Thoracic aorta (tissue), 2 donors: ENCODE measurements around the gene GPC1. TPM values are rescaled to one million over a fixed set of nuclear protein-coding genes. Genes with fewer than 3 reads are reported as not detected.

ENCODE experiments used
- ATAC-seq: fragments of 150-250 bp; one replicate; pipeline ENCODE4 v1.8.0; 2017; ENCODE audit warnings: low read depth; ENCODE audit not compliant: insufficient number of reproducible peaks, low FRiP score
- DNase-seq: peaks from one replicate; pipeline ENCODE4 v3.0.0-alpha.2; 2020; ENCODE audit warnings: low spot score
- H3K27ac ChIP-seq, 2 donors: fragments of 200-600 bp; sonication (generic); 1 replicate in 1 of 2; 2 replicates in 1 of 2; pipeline ENCODE4 v1.5.1; 2016; ENCODE audit warnings: mild to moderate bottlenecking in 2 of 2, moderate library complexity in 2 of 2
- H3K27me3 ChIP-seq: fragments of 200-600 bp; sonication (generic); replicated peaks from 2 replicates; pipeline ENCODE4 v1.6.0; 2016; ENCODE audit warnings: mild to moderate bottlenecking; ENCODE audit not compliant: insufficient read depth
- H3K36me3 ChIP-seq: fragments of 200-600 bp; sonication (generic); one replicate; pipeline ENCODE4 v1.5.1; 2016
- H3K4me1 ChIP-seq, 2 donors: fragments of 200-600 bp; sonication (generic); 1 replicate in 1 of 2; 2 replicates in 1 of 2; pipeline versions ENCODE4 v1.5.1 to v1.6.0; 2016; ENCODE audit warnings: low read depth in 2 of 2, mild to moderate bottlenecking in 1 of 2; ENCODE audit not compliant: control insufficient read depth in 1 of 2
- H3K4me3 ChIP-seq: fragments of 200-600 bp; sonication (generic); 2 replicates; pipeline ENCODE4 v1.5.1; 2016; ENCODE audit warnings: mild to moderate bottlenecking
- H3K9me3 ChIP-seq: fragments of 200-600 bp; sonication (generic); 2 replicates; pipeline ENCODE4 v1.5.1; 2016
- CTCF ChIP-seq: fragments of 200-600 bp; sonication (generic); IDR thresholded peaks from one replicate; pipeline ENCODE4 v1.5.1; 2019; ENCODE audit warnings: antibody characterized with exemption
- total RNA-seq, 2 donors: library from RNA; depleted of rRNA; stranded (reverse); fragments of >200 nt; gene quantifications; one replicate each; pipeline versions ENCODE4 v1.1.0 to v1.2.3, GENCODE V29; 2016

Gene GPC1
- total RNA-seq, 2 donors from 2014 or later = 94.2 to 162 TPM

DNA sequence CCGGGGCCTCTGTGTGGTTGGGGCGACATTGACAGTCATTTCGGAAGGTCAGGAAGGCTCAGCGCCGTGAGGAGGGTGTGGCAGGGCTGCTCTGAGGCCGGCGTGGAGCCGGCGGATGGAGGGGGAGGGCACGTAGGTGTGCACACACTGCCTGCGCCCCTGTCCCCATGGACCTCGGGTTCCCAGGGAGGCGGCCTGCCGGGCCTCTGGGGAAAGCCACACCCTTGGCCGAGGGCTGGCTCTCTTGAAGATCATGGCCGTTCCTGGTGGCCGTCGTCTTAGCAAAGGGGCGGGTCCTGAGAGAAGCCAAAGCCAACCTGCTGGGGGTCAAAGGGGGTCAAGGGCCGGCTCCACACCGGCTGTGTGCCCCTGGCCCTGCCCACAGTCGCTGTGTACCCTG is 11.9 kb downstream of the GPC1 start:
- H3K36me3 ChIP-seq = no peaks in the 10 kb centered on the region
- no peak overlapping the region for H3K27ac ChIP-seq
- no peak overlapping the region for H3K4me3 ChIP-seq
- DNase-seq = no peak
- H3K27me3 ChIP-seq = no peaks in the 10 kb centered on the region
- H3K9me3 ChIP-seq = no peaks in the 10 kb centered on the region
- ATAC-seq = no peak
- H3K4me1 ChIP-seq = peaks cover 8 to 20% of the 10 kb centered on the region in 2 donors
- no peak for TF ChIP-seq CTCF

- H3K4me3 ChIP-seq = no peak overlapping the region
- no peak for ATAC-seq
- no peak for TF ChIP-seq CTCF
These were observed 12.5 kb downstream of the GPC1 start for GRCh38 chr2:240447934-240448333.

GRCh38 chr2:240448387-240449274 is 13.2 kb downstream of the GPC1 start:
- DNase-seq (no peak), ATAC-seq (no peak)
- Histone ChIP-seq H3K27ac (no peak overlapping the region), H3K4me3 (no peak overlapping the region), H3K36me3 (no peaks in the 10 kb centered on the region), H3K4me1 (peaks cover 10 to 22% of the 10 kb centered on the region in 2 donors), H3K9me3 (no peaks in the 10 kb centered on the region), H3K27me3 (no peaks in the 10 kb centered on the region)
- TF ChIP-seq CTCF = no peak

More at GRCh38 chr2:240447934-240448333, 12.5 kb downstream of the GPC1 start:
- DNase-seq = no peak
- H3K4me1 ChIP-seq = peaks cover 9 to 21% of the 10 kb centered on the region in 2 donors
- H3K27ac ChIP-seq = no peak overlapping the region
- H3K36me3 ChIP-seq = no peaks in the 10 kb centered on the region
- no peaks in the 10 kb centered on the region for H3K27me3 ChIP-seq
- no peaks in the 10 kb centered on the region for H3K9me3 ChIP-seq

DNA sequence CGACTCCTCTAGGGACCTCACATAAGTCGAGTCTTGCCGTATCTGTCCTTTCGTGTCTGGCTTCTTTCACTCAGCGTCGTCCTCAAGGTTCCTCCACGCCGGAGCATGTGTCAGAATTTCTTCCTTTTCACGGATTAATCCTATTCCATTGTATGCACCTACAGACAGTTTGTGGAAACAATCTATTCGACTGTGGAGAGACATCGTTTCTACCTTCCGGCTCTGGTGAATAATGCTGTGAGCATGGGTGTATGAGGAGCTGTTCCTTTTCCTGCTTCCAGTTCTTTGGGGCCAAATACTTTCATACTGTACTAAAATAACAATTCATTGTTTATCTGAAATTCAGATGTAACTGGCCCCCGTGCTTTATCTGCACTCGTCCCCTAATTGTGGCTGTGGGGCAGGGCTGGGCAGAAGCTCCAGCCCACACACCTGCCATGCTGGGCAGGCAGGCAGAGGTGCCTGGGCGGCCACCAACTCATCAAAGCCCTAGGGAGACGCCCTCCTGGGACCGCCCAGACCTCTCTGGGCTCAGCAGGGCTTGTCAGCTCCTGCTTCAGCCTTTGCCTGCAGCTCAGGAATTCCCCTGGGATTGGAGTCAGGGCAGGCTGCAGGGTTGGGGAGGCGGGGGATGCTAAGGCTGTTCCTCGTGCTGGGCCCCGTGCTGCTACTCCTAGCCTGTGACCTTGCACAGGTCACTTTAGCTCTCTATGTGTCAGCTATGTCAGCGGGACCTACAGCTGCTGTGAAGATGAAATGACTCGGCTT is 14.5 kb downstream of the GPC1 start:
- peaks cover 13 to 31% of the 10 kb centered on the region in 2 donors for H3K4me1 ChIP-seq
- no peak overlapping the region for H3K27ac ChIP-seq
- no peak for DNase-seq
- H3K27me3 ChIP-seq = no peaks in the 10 kb centered on the region
- no peaks in the 10 kb centered on the region for H3K36me3 ChIP-seq
- no peak for ATAC-seq
- no peak overlapping the region for H3K4me3 ChIP-seq
- no peaks in the 10 kb centered on the region for H3K9me3 ChIP-seq
- no peak for TF ChIP-seq CTCF

GRCh38 chr2:240450532-240451107 is 15.2 kb downstream of the GPC1 start:
- H3K9me3 ChIP-seq = no peaks in the 10 kb centered on the region
- H3K4me3 ChIP-seq = no peak overlapping the region
- H3K27ac ChIP-seq = no peak overlapping the region
- H3K4me1 ChIP-seq = peaks cover 13 to 31% of the 10 kb centered on the region in 2 donors
- ATAC-seq (no peak), DNase-seq (no peak)
- no peak for TF ChIP-seq CTCF
- no peaks in the 10 kb centered on the region for H3K36me3 ChIP-seq
- no peaks in the 10 kb centered on the region for H3K27me3 ChIP-seq
